HG02571 (cell line): Measurements from ENCODE around the gene HUNK.
"Not testable (repeated sequence)": the region's sequence is repeated elsewhere in the genome, so short reads cannot be mapped to it uniquely, and the experiment has no call there.

Source experiments
- ATAC-seq: cut with Tn5 transposase; IDR thresholded peaks from one replicate; pipeline ENCODE4 v1.9.1; 2021; ENCODE audit warnings: mild to moderate bottlenecking, moderate library complexity; ENCODE audit not compliant: unreplicated experiment

HUNK gene

DNA sequence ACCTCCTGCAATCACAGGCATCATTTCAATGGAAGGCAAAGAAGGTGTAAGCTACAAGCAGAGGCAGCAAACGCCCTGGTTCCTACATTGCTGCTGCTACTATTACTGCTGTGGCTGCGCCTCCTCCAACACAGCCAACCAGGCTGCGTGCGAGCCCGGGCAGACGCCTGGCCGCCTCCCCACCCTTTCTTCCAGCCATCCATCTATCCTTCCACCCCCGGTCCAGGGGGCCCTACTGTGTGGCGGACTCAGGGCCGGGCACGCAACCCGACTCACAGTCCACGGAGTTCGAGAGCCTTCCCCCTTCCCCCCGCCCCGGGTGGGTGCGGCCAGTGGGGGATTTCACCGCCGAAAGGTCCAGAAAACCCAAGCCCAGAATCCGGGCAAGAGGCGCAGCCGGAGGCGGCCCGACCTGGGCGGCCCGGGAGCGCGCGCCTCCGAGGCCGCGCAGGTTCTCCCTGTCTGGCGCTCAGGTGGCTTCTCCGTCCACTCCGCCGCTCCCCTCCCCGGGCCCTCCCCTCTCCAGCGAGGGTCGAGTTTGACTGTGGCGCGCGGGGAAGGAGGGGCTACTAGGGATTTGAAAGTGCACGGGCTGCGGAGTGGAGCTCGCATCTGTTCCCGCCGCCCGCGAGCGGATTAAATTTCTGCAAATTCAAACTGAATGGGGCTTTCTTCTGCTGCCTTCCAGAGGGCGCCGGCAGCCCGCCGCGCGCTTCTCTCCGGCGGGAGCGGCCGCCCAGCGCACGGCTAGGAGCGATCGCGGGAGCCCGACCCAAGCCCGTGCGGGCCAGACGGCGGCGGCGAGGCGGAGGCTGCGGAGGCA, at the start of gene HUNK:
Gene HUNK (plus strand): TSS at position 569 of the 823 bp plus-strand sequence. CDS start 655 bp downstream, outside the sequence.
- ATAC-seq, result no peak

DNA sequence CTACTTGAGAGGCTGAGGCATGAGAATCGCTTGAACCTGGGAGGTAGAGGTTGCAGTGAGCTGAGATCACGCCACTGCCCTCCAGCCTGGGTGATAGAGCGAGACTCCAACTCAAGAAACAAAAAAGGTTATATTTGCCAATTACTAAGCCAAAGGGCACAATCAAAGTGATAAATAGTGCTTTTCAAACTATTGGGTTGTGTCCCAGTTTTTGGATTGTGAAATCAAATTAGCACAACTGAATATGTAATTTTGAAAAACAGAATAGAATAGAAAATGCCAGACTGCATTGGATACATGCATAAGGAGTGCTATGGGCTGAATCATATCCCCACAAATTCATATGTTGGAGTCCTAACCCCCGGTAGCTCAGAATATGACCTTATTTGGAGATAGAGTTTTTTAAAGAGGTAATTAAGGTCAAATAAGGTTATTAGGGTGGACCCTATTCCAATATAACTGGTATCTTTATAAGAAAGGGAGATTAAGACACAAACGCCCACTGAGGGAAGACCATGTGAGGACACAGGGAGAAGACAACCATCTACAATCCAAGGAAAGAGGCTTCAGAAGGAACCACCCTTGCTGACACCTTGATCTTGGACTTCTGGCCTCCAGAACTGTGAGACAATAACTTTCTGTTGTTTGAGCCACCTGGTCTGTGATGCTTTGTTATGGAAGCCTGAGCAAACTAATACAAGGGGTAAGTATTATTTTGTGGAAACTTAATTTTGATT, 42.9 kb upstream of the HUNK start:
- no peak for ATAC-seq

DNA sequence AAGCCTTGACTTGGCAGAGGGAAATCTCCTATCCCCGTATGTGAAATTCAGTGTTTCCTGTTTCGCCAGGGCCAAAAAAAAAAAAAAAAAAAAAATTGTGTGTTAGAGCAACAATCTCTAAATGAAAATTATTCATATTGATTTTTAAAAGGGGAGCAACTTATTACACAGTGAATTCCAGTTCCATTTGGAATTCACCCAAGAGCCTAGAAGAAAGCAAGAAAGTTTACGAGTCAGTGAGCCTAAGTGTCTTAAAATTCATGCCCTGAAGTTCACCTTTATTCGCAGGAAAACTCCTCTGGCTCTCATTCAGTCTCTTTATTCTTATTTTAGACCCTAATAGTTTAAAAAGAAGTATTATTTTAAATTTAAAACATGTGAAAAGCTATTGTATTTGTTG, 42.1 kb upstream of the HUNK start:
- ATAC-seq, result no peak

DNA sequence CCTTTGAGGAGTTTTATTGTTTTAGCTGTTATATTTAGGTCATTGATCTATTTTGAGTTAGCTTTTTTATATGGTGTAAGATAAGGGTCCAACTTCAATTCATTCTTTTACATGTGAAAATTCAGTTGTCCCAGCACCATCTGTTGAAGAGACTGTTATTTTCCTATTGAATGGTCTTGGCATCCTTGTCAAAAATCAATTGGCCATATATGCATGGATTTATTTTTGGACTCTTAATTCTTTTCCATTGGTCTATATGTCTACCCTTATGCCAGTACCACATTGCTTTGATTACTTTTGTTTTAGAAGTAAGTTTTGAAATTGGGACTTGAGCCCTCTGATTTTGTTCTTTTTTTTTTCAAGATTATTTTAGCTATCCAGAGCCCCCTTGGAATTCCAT, 35.8 kb upstream of the HUNK start:
- no peak for ATAC-seq

DNA sequence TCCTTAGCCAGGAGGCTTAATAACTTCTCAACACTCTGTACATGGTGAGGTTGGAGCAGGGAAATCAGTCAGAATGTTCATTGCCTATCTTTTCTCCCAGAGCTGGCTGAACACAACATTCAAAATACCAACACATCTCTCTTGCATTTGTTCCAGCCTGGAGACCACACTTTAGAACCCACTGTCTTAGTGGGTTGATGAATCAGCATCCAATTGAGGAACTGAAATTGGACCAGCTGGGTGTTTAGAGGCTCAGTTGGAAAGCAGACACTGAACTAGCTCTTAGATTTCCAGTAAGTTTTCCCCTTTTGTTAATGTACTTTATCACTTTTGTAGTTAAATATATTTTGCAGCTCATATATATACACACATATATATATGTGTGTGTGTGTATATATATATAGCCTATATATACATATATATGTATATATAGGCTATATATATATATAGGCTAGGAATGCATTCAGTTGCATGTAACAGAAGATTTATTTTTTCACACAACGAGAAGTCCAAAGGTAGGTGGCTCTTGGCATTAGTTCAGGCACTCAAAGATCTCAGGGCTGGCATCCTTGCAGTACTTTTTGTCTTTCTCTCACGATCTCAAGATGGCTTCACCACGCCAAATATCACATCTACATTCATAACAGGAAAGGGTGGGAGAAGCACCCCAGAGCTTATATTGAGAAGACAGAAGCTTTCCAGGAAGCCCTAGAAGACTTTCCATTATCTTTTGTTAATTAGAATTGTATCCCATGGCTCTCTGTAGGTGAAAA, 35.0 kb upstream of the HUNK start:
- ATAC-seq, result no peak

DNA sequence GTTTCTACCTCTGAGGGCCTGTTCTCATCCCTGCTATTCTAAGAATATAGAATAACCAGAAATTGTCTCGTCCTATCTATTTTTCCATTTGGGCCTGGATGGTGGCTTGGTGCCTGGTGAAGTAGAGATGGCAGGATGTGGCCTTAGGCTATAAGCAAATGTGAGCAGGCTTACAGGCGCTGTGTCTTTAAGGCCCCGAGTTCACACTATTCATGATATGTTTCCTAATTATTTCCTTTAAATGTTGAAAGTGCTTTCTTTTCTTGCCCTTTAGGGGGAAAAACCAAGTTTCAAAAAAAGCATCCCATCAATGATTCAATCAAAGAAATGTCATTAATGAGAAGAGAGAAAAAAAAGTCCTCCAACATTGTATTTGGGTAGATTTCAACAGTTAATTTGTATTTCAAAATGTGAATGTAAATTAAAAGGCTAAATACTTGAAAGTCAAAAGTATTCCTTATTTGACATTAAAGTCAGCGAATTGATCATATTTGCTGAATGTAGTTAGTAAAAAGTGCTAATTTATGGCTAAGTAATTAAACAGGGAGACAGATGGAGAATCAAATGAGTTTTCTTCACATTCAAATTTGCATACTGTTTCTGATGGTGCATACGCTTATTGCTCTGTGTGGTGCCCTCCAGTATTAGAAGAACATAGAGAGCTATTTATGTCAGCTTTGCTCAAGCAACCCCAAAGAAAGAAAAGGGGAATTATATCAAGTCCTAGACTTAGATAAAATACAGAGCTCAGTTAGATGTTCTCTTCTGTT, 34.0 kb upstream of the HUNK start:
- ATAC-seq, result no peak

DNA sequence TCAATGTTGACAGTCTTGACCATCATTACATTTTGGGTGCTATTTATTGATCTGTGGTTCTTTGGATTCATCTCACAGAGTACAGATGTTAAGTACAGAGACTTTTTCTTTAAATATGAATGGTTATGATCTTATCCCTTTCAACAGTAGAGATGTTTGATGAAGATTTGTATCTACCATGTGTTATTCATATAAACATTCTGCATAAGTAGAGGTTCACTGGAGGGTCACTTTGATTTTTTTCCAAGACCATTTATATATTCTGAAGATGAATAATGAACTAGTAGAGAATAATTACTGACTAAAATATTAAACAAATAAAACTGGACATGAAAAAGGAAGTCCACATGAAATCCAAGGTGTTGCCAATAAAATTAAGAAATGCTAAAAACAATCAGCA, 28.6 kb upstream of the HUNK start:
- ATAC-seq, result no peak

DNA sequence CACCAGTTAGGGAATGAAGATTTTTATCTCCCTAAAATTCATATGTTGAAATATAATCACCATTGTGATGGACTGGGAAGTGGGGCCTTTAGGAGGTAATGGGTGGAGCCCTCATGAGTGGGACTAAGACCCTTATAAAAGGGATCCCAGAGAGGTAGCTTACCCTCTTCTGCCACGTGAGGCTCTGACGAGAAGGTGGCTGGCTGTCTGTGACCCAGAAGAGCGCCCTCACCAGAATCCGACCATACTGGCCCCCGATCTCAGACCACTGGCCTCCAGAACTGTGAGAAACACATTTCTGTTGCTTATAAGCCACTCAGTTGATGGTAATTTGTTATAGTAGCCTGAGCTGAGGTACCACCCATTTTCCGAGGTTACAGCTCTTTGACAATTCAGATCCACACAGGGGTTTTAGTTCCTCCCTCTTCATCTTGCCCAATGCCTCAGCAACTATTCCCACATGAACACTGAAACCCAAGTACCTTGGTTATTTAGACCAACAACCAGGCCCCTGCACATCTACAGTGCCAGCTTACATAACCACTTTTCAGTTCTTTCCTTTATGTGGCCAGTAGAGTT, 27.6 kb upstream of the HUNK start:
- ATAC-seq, result no peak

DNA sequence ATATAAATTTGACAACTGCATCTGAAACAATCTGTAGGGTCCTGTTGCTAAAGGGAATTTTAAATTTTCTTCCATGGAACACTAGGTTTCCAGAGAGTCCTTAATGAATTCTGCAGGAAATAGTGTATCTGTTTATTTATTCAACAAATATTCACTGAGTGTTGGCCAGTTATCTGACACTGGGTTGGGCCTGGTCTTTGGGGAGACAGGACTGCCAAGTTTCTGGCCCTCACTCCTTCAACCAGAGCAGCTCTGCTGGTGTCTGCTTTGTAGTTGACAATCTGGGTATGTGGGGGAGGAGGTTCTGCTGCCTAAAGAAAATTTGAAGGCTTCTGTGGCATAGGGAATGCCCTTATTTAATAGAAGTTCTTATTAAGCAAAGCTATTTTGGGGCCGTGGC, 26.1 kb upstream of the HUNK start:
- ATAC-seq, result no peak

DNA sequence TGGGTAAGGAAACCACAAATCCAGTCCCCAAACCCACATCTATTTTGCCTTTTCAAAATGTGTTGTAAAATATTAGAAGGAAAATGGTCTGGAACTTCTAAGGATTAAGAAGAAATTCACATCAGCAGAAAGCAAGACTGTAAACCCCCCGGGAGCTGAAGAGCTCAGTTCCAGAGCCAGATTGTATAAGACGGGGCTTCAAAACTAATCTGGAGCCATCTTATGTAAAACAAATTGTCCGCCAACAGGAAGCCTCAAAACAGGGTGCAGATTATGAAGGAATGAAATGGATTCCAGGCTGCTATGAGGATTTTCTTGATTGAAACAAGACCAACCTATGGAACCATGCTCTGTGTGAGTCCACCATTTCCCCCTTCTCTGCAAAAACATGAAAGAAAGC, 25.1 kb upstream of the HUNK start:
- ATAC-seq, result no peak

DNA sequence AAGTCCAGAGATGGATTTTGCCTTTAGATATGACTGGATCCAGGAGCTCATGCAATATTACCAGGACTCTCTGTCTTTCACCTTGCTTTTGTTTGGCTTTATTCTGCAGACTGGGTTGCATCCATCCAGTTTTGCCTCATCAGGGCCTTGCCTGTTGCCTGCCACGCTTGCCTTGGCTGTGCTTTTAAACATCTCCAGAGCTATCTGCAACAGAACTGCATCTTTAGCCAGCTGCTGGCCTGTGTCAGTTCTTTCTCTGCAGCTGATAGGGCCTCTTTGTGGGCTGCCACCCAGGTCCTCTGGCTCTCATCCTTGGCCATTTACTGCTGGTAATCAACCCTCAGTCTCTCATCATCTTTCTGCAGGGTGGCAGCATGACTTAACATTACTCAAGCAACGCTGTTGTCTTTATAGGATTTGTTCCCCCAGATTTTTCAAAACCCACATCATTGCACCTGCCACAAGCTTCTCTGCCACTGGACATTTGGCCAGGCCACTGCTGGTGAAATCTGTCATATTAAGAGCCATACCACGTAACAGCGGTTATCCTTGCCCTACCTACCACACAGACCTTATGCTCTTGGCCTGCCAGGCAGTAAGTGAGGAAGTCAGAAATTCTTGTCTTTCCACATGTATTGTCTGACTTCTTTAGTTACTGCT, 24.4 kb upstream of the HUNK start:
- no peak for ATAC-seq

DNA sequence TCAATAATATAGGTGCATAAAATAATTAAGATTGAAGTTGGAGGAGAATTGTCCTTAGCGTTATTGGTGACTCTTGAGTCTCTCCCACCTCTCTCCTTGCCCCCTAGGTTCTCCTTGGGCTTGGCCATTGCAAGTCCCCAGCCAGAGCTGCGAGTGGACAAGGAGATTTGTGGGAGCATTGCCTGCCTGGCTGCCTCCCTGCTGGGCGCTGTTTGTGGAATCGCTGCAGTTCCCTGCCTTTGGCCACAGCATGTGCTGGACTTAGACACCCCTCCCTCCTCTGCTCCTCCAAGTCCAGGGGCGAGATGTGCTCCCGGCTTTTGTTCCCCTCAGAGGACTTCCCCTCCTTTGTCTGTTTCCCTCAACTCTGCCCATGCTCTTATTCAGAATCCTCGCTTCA, 21.9 kb upstream of the HUNK start:
- no peak for ATAC-seq

DNA sequence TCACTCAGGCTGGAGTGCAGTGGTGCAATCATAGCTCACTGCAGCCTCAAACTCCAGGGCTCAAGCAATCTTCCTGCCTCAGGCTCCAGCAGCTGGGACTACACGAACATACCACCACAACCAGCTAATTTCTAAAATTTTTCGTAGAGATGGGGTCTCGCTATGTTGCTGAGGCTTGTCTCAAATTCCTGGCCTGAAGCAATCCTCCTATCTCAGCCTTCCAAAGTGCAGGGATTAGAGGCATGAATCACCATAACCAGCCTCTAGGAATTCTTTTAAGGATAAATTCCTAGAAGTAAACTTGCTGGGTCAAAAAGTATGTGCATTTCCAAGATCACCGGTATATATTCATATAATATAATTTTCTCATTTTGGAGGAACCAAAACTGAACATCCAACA, 17.6 kb upstream of the HUNK start:
- ATAC-seq, result no peak

DNA sequence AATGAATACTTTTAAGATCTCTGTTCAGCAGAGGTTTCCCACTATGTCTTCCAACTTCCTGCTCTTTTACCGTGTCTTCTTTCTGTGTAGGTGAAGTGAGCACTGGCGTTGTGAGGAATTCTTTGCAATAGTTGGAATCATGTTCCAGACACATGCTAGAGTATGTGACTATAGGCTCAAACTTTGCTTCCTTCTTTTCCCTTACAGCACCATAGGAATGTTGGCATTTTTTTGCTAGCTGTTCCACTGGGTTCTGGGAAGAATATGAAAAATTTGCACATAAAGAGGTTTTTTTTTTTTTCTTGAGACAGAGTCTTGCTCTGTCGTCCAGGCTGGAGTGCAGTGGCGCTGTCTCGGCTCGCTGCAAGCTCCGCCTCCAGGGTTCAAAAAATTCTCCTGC, 15.7 kb upstream of the HUNK start:
- no peak for ATAC-seq

DNA sequence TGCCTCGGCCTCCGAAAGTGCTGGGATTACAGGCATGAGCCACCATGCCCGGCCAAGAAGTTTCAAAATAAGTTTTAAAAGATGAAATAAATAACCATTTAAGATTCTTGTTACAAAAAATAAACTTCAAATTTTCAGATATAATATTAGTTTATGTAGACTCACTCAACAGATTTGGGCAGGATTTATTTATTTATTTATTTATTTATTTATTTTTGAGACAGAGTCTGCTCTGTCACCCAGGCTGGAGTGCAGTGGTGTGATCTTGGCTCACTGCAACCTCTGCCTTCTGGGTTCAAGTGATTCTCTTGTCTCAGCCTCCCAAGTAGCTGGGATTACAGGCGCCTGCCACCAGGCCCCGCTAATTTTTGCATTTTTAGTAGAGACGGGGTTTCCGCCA, 15.2 kb upstream of the HUNK start:
- ATAC-seq, result not testable (repeated sequence)

DNA sequence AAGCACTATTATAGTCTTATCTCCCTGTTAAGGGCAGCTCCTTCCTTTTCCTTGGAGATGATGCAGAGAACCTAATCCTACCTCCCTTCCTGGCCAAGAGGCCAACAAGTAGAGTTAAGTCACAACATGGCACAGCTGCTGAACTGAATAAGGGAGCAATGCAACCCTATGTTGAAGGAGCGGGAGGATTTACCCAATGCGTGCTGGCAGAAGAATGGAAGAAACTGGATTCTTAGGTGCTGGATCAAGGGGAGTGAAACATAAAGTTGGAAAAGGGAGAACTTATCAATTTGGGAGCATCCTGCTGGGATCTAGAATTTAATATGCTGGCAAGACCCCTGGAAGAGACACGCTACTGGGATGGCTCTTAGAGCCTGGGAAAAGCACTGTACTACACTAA, 12.0 kb upstream of the HUNK start:
- ATAC-seq, result no peak

DNA sequence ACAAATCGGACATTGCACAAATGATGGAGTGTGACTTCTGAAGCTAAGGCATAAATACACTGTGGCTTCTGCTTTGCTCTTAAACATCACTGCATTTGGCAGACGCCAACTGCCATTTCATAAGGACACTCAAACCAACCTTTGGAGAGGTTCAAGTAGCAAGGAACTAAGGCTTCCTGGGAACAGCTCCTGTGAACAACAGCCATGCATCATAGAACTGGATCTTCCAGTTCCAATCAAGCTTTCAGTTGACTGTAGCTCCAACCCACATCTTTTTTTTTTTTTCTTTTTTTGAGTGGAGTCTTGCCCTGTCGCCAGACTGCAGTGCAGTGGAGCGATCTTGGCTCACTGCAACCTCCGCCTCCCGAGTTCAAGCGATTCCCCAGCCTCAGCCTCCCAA, 10.7 kb upstream of the HUNK start:
- no peak for ATAC-seq

DNA sequence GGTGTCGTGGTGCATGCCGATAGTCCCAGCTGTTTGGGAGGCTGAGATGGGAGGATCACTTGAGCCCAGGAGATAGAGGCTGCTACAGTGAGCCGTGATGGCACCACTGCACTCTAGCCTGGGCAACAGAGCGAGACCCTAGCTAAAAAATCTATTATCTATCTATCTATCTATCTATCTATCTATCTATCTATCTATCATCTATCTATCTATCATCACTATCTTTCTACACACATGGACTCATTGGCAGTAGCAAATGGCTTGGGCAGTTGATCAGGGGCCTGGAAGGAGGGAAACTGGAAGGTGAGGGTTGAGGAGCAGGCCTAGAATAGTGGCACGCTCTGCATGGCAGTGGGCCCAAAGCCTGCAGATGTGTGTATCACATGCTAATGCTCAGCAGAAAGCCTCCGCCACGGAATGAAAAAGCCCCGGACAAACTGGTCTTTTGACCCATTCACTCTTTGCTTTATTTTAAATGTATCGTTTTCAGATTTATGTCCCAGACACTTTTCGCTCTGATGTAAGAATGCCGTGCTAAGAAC, 7.3 kb upstream of the HUNK start:
- no peak for ATAC-seq

DNA sequence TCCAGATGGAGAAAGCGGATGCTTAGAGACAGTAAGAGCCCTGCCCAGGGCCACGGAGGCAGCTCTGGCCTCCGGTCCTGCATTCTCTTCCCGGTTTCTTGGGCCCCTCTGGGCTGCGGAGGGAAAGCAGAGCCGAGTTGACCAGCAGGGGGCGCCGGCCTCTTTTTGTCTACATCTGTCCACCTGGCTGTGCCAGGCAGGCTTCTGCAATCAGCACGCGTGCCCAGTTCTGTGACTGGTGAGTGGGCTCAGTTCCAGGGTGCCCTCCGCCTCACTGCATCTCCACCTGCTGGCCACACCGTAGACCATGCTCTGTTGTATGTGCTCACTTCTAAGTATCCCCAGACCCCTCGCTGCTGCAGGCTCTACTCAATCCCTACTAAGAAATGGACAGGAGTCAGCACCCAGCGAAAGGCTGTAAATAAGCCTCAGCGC, 6.7 kb upstream of the HUNK start:
- no peak for ATAC-seq

DNA sequence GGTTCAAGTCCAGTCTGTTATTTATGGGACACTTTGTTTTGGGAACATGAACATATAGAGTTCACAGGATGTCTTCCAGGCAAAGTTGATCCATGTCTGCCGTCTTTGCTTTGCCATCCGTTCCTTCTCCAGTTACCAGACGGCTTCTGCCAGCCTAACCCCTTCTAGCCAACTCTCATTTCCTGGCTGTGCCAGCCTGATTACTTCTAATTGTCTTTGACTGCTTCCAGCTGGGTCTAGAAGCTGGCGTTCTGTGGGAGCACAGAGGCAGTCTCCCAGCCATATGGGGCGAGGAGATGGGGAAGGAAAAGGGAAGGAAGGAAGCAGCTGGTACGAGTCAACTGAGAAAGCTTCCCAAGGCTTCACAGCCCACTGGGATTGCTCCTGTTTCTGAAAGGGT, 3.1 kb upstream of the HUNK start:
- no peak for ATAC-seq
